ES-I3 (cell line): Measurements from ENCODE around the gene SEMA4F.
A peak's percentile ranks its signal among the peaks of the same experiment; 100 is the strongest.

Experiments
- H3K36me3 ChIP-seq: 2 replicates; pipeline ENCODE4 v1.6.1; 2013; ENCODE audit warnings: mild to moderate bottlenecking, low read length, control low read depth, moderate library complexity; ENCODE audit not compliant: insufficient read depth
- H3K4me1 ChIP-seq: 2 replicates; pipeline ENCODE4 v1.6.1; 2013; ENCODE audit warnings: mild to moderate bottlenecking, control low read depth, low read length; ENCODE audit not compliant: insufficient read depth
- H3K9ac ChIP-seq: 2 replicates; pipeline ENCODE4 v1.6.1; 2013; ENCODE audit warnings: low read depth, mild to moderate bottlenecking, low read length, moderate library complexity
- H3K9me3 ChIP-seq: 2 replicates; pipeline ENCODE4 v1.6.1; 2013; ENCODE audit warnings: mild to moderate bottlenecking, low read length, moderate library complexity; ENCODE audit not compliant: control insufficient read depth, insufficient read depth

The SEMA4F gene

DNA sequence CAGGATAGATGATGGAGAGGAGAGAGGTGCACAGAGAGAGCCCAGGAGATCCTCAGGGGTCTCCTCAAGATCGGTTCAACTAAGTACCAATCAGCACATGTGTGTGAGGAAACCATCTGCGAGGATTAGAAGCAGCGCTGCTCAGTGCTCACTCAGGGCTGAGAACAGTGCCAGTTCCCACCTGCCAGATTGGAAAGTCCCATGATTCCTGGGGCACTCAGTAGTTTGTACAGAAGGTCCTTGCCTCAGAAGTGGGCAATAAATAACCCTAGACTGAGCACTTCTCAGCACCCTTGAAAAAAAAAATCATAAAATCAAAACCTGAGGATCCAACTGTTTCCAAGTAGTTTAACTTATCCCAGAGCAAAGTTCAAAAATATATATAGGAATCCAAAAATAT is 53.8 kb downstream of the SEMA4F start:
- Histone ChIP-seq H3K36me3 (no peaks in the 10 kb centered on the region), H3K9ac (no peak overlapping the region), H3K4me1 (no peaks in the 10 kb centered on the region), H3K9me3 (no peaks in the 10 kb centered on the region)

- Histone ChIP-seq H3K9ac (no peak overlapping the region), H3K9me3 (no peaks in the 10 kb centered on the region), H3K36me3 (no peaks in the 10 kb centered on the region), H3K4me1 (no peaks in the 10 kb centered on the region)
These were observed 54.2 kb downstream of the SEMA4F start for GRCh38 chr2:74708296-74708695.

DNA sequence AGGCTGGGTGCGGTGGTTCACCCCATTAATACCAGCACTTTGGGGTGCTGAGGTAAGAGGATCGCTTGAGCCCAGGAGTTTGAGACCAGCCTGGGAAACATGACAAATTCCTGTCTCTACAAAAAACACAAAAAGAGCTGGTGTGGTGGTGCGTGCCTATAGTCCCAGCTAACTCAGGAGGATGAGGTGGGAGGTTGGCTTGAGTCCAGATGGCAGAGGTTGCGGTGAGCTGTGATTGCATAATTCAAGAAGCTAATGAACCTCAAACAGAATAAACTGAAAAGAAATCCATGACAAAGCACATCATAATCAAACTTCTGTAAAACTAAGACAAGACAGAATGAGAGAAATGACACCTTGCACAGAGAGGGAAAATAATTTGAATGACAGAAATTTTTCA is 54.8 kb downstream of the SEMA4F start:
- Histone ChIP-seq H3K4me1 (no peaks in the 10 kb centered on the region), H3K36me3 (no peaks in the 10 kb centered on the region), H3K9me3 (no peaks in the 10 kb centered on the region), H3K9ac (no peak overlapping the region)

GRCh38 chr2:74712223-74713053 is 58.4 kb downstream of the SEMA4F start:
- no peaks in the 10 kb centered on the region for H3K4me1 ChIP-seq
- no peaks in the 10 kb centered on the region for H3K36me3 ChIP-seq
- H3K9ac ChIP-seq, result no peak overlapping the region
- H3K9me3 ChIP-seq, result no peaks in the 10 kb centered on the region

- Histone ChIP-seq H3K36me3 (no peaks in the 10 kb centered on the region), H3K9ac (no peak overlapping the region), H3K9me3 (no peaks in the 10 kb centered on the region), H3K4me1 (no peaks in the 10 kb centered on the region)
These were observed 60.6 kb downstream of the SEMA4F start for GRCh38 chr2:74714691-74715080.

- no peaks in the 10 kb centered on the region for H3K4me1 ChIP-seq
- no peaks in the 10 kb centered on the region for H3K9me3 ChIP-seq
- H3K9ac ChIP-seq, result peak overlapping the region; percentile 39; the same call in 1 of the 2 replicates
- H3K36me3 ChIP-seq, result no peaks in the 10 kb centered on the region
These were observed 61.2 kb downstream of the SEMA4F start for GRCh38 chr2:74715081-74715791.

- Histone ChIP-seq H3K36me3 (no peaks in the 10 kb centered on the region), H3K9ac (peak overlapping the region; percentile 39; the same call in 1 of the 2 replicates), H3K4me1 (no peaks in the 10 kb centered on the region), H3K9me3 (no peaks in the 10 kb centered on the region)
These were observed 61.8 kb downstream of the SEMA4F start for GRCh38 chr2:74715880-74716279.

- H3K4me1 ChIP-seq, result no peaks in the 10 kb centered on the region
- no peak overlapping the region for H3K9ac ChIP-seq
- H3K36me3 ChIP-seq, result no peaks in the 10 kb centered on the region
- no peaks in the 10 kb centered on the region for H3K9me3 ChIP-seq
These were observed 65.0 kb downstream of the SEMA4F start for GRCh38 chr2:74719066-74719465.

- no peak overlapping the region for H3K9ac ChIP-seq
- H3K36me3 ChIP-seq, result no peaks in the 10 kb centered on the region
- H3K4me1 ChIP-seq, result no peaks in the 10 kb centered on the region
- no peaks in the 10 kb centered on the region for H3K9me3 ChIP-seq
These were observed 67.3 kb downstream of the SEMA4F start for GRCh38 chr2:74721316-74721715.

- Histone ChIP-seq H3K9ac (no peak overlapping the region), H3K9me3 (no peaks in the 10 kb centered on the region)
These were observed 70.4 kb downstream of the SEMA4F start for GRCh38 chr2:74724496-74724895.

DNA sequence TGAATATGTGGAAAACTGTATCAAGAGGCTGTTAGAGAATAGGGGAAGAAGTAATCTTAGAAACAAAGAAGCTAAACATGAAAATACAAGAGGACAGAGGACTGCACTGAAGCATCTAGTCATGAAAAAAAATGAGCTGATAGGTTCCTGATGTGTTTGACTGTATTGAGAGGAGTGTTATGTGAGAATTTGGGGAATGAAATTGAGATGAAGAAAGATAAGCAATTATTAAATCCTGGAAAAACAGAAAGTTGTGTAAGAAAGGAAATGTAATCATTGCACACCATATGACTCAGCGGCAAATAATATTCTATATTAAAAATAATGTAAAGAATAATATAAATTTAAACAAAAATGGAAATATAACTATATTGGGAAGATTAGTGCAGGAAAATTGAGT is 71.2 kb downstream of the SEMA4F start:
- Histone ChIP-seq H3K36me3 (no peaks in the 10 kb centered on the region), H3K9ac (no peak overlapping the region), H3K4me1 (no peaks in the 10 kb centered on the region), H3K9me3 (no peaks in the 10 kb centered on the region)

More at GRCh38 chr2:74724496-74724895, 70.4 kb downstream of the SEMA4F start:
- H3K36me3 ChIP-seq, result no peaks in the 10 kb centered on the region
- no peaks in the 10 kb centered on the region for H3K4me1 ChIP-seq

DNA sequence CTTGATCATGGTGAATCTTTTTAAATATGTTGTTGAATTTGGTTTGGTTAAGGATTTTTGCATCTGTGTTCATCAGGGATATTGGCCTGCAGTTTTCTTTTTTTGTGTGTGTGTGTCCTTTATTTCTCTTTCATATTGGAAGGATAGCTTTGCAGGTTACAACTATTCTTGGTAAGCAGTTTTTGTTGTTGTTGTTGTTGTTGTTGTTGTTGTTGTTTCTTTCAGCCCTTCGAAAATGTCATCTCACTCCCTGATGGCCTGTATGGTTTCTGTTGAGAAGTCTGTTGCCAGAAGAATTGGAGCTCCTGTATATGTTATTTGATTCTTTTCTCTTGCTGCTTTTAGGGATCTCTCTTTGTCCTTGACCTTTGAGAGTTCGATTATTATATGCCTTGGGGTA is 74.8 kb downstream of the SEMA4F start:
- Histone ChIP-seq H3K4me1 (no peaks in the 10 kb centered on the region), H3K9ac (no peak overlapping the region), H3K9me3 (no peaks in the 10 kb centered on the region), H3K36me3 (no peaks in the 10 kb centered on the region)

DNA sequence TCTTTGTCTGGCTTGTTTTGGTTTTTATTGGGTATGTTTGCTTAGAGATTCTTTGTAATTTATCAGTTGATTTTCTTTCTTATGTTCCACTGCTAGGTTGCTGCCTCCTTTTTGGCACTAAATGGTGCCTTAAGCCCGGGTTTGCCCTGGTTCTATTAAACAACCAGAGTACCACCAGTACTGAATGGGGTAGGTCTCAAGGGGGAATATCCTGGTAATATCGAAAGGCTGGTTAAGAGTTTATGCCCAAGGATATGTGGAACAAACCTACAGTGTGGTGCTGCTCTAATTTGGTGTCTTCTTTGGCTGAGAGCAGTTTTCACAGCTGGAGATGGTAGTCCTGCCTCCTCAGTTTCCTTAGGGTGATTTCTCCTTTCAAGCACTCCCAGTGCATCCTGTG is 76.5 kb downstream of the SEMA4F start:
- Histone ChIP-seq H3K9me3 (no peaks in the 10 kb centered on the region), H3K36me3 (no peaks in the 10 kb centered on the region), H3K9ac (no peak overlapping the region), H3K4me1 (no peaks in the 10 kb centered on the region)
